MCF 10A (cell line): ENCODE data around the gene EXOC4. TPM values are rescaled to one million over a fixed set of nuclear protein-coding genes. Genes with fewer than 3 reads are reported as not detected.

Source experiments
- BruUV-seq: library from RNA; stranded (reverse); fragments of 400-500 nt; replicated peaks from 2 replicates; lab custom pipeline; 2021; lab: Mats Ljungman, UMichigan
- CTCF ChIA-PET: fragments of 300-600 bp; sonication (Branson Sonifier 250); formaldehyde crosslinking; extraction: SDS; loops from one replicate; lab custom pipeline; 2021; ENCODE audit warnings: antibody characterized with exemption, inconsistent platforms; lab: Yijun Ruan, JAX
- POLR2A ChIA-PET: fragments of 300-600, 350-650 bp; sonication (Branson Sonifier 250); formaldehyde crosslinking; extraction: SDS; loops from one replicate; lab custom pipeline; 2020; ENCODE audit warnings: antibody characterized with exemption, inconsistent platforms; lab: Yijun Ruan, JAX
- DNase-seq: peaks from one replicate; pipeline ENCODE4 v3.0.0-alpha.2; 2018; ENCODE audit not compliant: unreplicated experiment
- H3K27ac Mint-ChIP-seq: one replicate; pipeline ENCODE4 v1.8.0; 2022; ENCODE audit warnings: mild to moderate bottlenecking, low read depth, mixed read lengths; ENCODE audit not compliant: unreplicated experiment
- H3K27me3 Mint-ChIP-seq: one replicate; pipeline ENCODE4 v1.8.0; 2022; ENCODE audit warnings: mixed read lengths; ENCODE audit not compliant: insufficient read depth, unreplicated experiment
- H3K36me3 Mint-ChIP-seq: one replicate; pipeline ENCODE4 v1.8.0; 2022; ENCODE audit warnings: mild to moderate bottlenecking, moderate library complexity, mixed read lengths; ENCODE audit not compliant: insufficient read depth, unreplicated experiment
- H3K4me1 Mint-ChIP-seq: one replicate; pipeline ENCODE4 v1.8.0; 2022; ENCODE audit warnings: mixed read lengths; ENCODE audit not compliant: insufficient read depth, unreplicated experiment
- H3K4me3 Mint-ChIP-seq: one replicate; pipeline ENCODE4 v1.8.0; 2022; ENCODE audit warnings: mild to moderate bottlenecking, moderate library complexity, mixed read lengths; ENCODE audit not compliant: unreplicated experiment
- H3K9me3 Mint-ChIP-seq: one replicate; pipeline ENCODE4 v1.8.0; 2022; ENCODE audit warnings: mixed read lengths; ENCODE audit not compliant: unreplicated experiment
- CTCF ChIP-seq: fragments of 200-600 bp; IDR thresholded peaks from one replicate; pipeline ENCODE4 v1.8.0; 2022; ENCODE audit warnings: antibody characterized with exemption, mild to moderate bottlenecking; ENCODE audit not compliant: unreplicated experiment
- intact Hi-C: fragments of 100-400 bp; cut with micrococcal nuclease; formaldehyde crosslinking; loops from 2 replicates; pipeline ENCODE4 v1.14.1; 2022
- total RNA-seq: library from RNA; stranded (reverse); gene quantifications from 2 replicates; pipeline ENCODE4 v1.2.3, GENCODE V29; 2022

Gene EXOC4
- total RNA-seq, 1 experiment from 2014 or later, result 105 TPM

DNA sequence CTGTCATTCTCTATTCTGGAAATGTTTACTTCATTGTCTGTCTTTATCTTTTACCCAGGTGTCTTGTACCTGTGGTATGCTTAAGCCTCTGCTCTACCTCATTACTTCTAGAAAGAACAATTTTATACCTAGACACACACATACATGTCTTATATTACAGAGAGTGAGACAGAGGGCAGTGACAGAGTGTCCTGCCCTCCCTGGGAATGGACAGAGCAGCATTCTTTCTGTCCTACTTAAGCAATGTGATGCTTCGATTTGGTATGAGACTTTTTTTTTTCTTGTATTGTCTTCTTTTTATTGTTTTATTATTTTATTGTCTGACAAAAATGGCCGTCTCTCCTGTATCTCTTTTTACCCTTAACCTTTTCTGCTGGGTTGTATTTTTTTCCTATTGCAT, 286.1 kb downstream of the EXOC4 start:
- H3K27ac Mint-ChIP-seq, result no peak overlapping the region
- TF ChIP-seq CTCF, result no peak
- no TSS peak for BruUV-seq
- H3K9me3 Mint-ChIP-seq, result no peaks in the 10 kb centered on the region
- intact Hi-C loops, result no loop called here
- no peaks in the 10 kb centered on the region for H3K36me3 Mint-ChIP-seq
- ChIA-PET CTCF (interaction anchor here (0.7 kb wide), 2 partner anchors 227 to 1049 kb away, joined by 3 read pairs; no protein-coding TSS in a partner anchor), POLR2A (interaction anchor here (0.6 kb wide), 1 partner anchor 59 kb away, joined by 3 read pairs; no protein-coding TSS in a partner anchor)
- H3K4me1 Mint-ChIP-seq, result peaks cover 9% of the 10 kb centered on the region
- no peak for DNase-seq
- no peak overlapping the region for H3K4me3 Mint-ChIP-seq
- no peaks in the 10 kb centered on the region for H3K27me3 Mint-ChIP-seq

GRCh38 chr7:133540096-133540860, 287.4 kb downstream of the EXOC4 start:
- H3K27me3 Mint-ChIP-seq, result no peaks in the 10 kb centered on the region
- BruUV-seq, result no TSS peak
- TF ChIP-seq CTCF, result no peak
- no peak overlapping the region for H3K27ac Mint-ChIP-seq
- intact Hi-C loops, result no loop called here
- H3K36me3 Mint-ChIP-seq, result no peaks in the 10 kb centered on the region
- no peaks in the 10 kb centered on the region for H3K9me3 Mint-ChIP-seq
- H3K4me1 Mint-ChIP-seq, result peaks cover 9% of the 10 kb centered on the region
- H3K4me3 Mint-ChIP-seq, result no peak overlapping the region
- no peak for DNase-seq
- CTCF ChIA-PET, result interaction anchor here (0.6 to 0.7 kb wide), 2 partner anchors 62 to 250 kb away, joined by 3 to 4 read pairs; no protein-coding TSS in a partner anchor
- POLR2A ChIA-PET, result interaction anchor here (1.1 to 1.8 kb wide), 2 partner anchors 11 to 24 kb away, joined by 4 to 7 read pairs; no protein-coding TSS in a partner anchor

DNA sequence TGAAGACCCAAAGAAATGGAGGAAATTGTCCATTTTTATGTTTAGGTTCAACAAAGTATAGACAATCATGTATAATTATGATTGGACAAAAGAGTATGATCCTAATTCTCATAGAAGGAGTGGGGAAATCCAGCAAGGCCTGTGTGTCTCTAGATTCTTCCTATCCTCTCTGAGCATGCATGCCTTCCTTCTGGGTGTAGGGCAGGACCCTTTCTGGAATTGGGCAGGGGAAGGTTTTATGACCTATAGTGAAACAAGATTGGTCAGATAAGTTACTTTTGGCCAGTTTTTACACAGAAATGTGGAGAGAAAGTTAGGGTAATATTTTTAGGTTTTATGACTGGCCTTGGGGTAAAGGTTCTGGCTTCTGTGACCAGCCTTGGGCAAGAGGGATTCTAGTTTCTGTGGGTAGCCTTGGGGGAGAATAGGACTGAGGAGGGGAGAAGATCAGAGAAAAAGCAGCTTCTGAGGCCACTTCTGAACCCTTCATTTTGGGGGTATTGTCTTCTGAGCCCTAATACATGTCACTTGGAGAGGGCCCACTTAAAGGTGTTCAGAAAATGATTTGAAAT, 289.4 kb downstream of the EXOC4 start:
- Mint-ChIP-seq H3K9me3 (no peaks in the 10 kb centered on the region), H3K36me3 (no peaks in the 10 kb centered on the region), H3K27me3 (no peaks in the 10 kb centered on the region), H3K27ac (no peak overlapping the region), H3K4me1 (peaks cover 16% of the 10 kb centered on the region), H3K4me3 (no peak overlapping the region)
- intact Hi-C loops, result no loop called here
- CTCF ChIA-PET, result no interaction called here
- no TSS peak for BruUV-seq
- DNase-seq, result no peak
- POLR2A ChIA-PET, result no interaction called here
- no peak for TF ChIP-seq CTCF

GRCh38 chr7:133543657-133544056, 290.8 kb downstream of the EXOC4 start:
- CTCF ChIA-PET, result no interaction called here
- Mint-ChIP-seq H3K36me3 (no peaks in the 10 kb centered on the region), H3K4me1 (peaks cover 15% of the 10 kb centered on the region), H3K27ac (no peak overlapping the region), H3K9me3 (no peaks in the 10 kb centered on the region), H3K27me3 (no peaks in the 10 kb centered on the region), H3K4me3 (no peak overlapping the region)
- no peak for DNase-seq
- BruUV-seq, result no TSS peak
- intact Hi-C loops, result no loop called here
- TF ChIP-seq CTCF, result no peak
- POLR2A ChIA-PET, result interaction anchor here (0.6 kb wide), 1 partner anchor 300 kb away, joined by 3 read pairs; no protein-coding TSS in a partner anchor
